T-helper 22 cell (primary cell): ENCODE data around the gene HSPA1L.

ENCODE experiments used
- DNase-seq: peaks from one replicate; pipeline ENCODE4 v3.0.0-alpha.2; 2020; ENCODE audit warnings: low read depth

The HSPA1L gene

DNA sequence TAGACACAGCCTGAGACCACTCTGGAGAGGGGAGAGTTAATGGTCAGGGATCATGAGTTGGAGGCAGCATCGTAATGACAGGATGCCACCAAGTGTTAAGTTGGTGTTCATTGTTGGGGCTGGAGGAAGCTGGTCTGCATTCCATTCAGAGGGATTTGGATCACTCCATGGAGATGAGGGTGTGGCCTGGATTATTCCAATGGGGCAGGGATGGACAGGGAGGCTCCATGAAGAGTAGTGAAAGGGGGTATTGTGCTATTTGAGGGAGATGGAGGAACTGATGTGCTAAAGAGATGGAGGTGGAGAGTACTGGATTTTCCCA is 51.5 kb downstream of the HSPA1L start:
- no peak for DNase-seq

DNA sequence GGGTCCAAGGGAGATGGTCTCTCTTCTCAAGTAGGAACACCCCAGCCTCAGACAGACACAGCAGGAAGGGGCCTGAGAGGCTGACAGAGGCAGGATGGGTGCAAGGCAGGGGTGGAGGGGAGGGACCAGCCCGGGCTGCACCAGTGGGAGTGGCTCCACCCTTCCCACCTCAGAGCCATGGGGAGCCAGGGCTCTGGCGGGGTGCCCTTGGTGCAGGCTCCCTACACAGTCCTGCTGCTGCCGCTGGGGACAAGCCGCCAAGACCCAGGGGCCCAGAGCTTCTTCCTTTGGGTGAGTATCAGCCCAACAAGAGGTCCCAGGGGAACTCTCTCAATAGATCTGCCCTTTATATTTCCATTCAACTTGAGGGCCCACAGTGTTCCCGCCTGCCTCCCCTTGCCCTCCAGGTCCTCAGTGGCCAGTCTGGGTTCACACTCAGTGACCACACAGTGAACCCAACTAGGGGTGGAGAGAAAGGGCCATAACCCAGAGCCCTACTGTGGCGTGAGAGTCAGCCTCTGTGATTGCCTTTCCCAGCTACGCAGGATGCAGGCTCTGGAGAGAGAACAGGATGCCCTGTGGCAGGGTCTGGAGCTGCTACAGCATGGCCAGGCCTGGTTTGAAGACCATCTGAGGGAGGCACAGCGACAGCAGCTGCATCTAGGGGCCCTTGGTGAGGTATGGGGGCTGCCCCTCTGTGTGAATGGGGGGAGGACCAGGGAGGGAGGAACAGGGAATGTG is 52.0 kb downstream of the HSPA1L start:
- no peak for DNase-seq

DNA sequence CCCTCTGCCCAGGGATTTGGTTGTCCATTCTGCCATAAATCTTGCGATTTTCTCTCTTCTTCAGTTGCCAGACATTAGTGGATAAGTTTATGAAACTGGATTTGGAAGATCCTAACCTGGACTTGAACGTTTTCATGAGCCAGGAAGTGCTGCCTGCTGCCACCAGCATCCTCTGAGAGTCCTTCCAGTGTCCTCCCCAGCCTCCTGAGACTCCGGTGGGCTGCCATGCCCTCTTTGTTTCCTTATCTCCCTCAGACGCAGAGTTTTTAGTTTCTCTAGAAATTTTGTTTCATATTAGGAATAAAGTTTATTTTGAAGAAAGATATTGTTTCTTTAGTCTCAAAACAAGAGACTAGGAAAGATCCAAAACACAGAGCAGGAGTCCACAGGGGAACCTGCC is 52.7 kb downstream of the HSPA1L start, which contains the start of gene SAPCD1:
SAPCD1 (plus strand) TSS at position 301 of the 400 bp plus-strand sequence. CDS start 399 bp downstream, outside the sequence.
- no peak for DNase-seq

DNA sequence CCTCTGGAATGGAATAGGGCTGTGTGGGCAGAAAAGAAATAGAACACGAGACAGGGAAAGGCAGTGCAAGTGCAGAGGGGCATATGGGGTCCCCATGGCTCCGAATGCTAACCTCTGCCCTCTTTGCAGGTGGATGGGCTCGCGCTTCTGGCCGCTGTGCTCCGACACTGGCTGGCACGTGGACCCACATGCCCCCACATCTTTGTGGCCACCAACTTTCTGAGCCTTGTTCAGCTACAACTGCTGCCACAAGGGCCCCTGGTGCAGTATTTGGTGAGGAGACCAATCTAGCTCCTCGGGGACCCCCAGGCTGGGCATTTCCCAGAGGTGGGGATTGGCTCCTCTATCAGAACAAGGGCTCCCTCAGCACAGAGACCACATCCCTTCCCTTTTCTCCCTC is 53.7 kb downstream of the HSPA1L start:
- no peak for DNase-seq

DNA sequence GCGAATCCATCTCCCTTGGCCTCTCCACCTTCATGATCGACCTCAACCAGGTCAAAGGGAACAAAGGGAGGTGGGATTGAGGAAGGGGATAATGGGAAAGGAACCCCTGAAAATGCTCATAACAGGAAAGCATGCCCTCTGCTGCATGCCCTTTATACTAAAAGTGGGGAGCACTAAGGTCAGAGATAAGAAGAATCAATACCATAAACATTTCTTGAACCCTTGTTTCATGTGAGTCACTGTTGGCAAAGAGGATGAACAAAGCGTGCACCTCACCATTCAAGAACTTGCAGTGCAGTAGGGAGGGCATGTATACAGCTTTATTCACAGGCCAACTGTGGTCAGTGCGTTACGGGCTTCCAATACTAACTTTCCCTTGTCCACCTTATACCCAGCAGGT is 54.3 kb downstream of the HSPA1L start:
- no peak for DNase-seq
